Measurements from ENCODE around the gene ZNG1A. TPM values are rescaled to one million over a fixed set of nuclear protein-coding genes. Genes with fewer than 3 reads are reported as not detected.
"Not testable (repeated sequence)": the region's sequence is repeated elsewhere in the genome, so short reads cannot be mapped to it uniquely, and the experiment has no call there.

ZNG1A gene
- total RNA-seq, 1 donor from 2014 or later, result 46.7 TPM

GRCh38 chr9:221989-222776, 43.3 kb upstream of the ZNG1A start:
- TF ChIP-seq CTCF (IDR thresholded peaks at IDR 0.05; ENCODE audit: unreplicated experiment), result no peak
- no peak overlapping the region for H3K4me3 Mint-ChIP-seq (ENCODE audit: unreplicated experiment)
- no peaks in the 10 kb centered on the region for H3K36me3 Mint-ChIP-seq (ENCODE audit: low read depth, unreplicated experiment)
- H3K4me1 Mint-ChIP-seq (ENCODE audit: unreplicated experiment), result peaks cover 10% of the 10 kb centered on the region
- H3K27ac Mint-ChIP-seq (ENCODE audit: unreplicated experiment), result no peak overlapping the region
- H3K9me3 Mint-ChIP-seq (ENCODE audit: unreplicated experiment), result no peaks in the 10 kb centered on the region
- H3K27me3 Mint-ChIP-seq (ENCODE audit: unreplicated experiment), result no peaks in the 10 kb centered on the region
- DNase-seq (ENCODE audit: low spot score), result no peak

- Mint-ChIP-seq H3K4me3 (ENCODE audit: unreplicated experiment) (no peak overlapping the region), H3K9me3 (ENCODE audit: unreplicated experiment) (no peaks in the 10 kb centered on the region), H3K27ac (ENCODE audit: unreplicated experiment) (no peak overlapping the region), H3K4me1 (ENCODE audit: unreplicated experiment) (peaks cover 10% of the 10 kb centered on the region), H3K27me3 (ENCODE audit: unreplicated experiment) (no peaks in the 10 kb centered on the region), H3K36me3 (ENCODE audit: low read depth, unreplicated experiment) (no peaks in the 10 kb centered on the region)
- TF ChIP-seq CTCF (IDR thresholded peaks at IDR 0.05; ENCODE audit: unreplicated experiment), result no peak
- no peak for DNase-seq (ENCODE audit: low spot score)
Measured at GRCh38 chr9:219670-220365, 41.0 kb upstream of the ZNG1A start.

GRCh38 chr9:219036-219435, 40.2 kb upstream of the ZNG1A start:
- not testable (repeated sequence) for H3K4me1 Mint-ChIP-seq (ENCODE audit: unreplicated experiment); H3K4me3 Mint-ChIP-seq (ENCODE audit: unreplicated experiment); H3K27ac Mint-ChIP-seq (ENCODE audit: unreplicated experiment); H3K36me3 Mint-ChIP-seq (ENCODE audit: low read depth, unreplicated experiment); H3K9me3 Mint-ChIP-seq (ENCODE audit: unreplicated experiment); DNase-seq (ENCODE audit: low spot score); H3K27me3 Mint-ChIP-seq (ENCODE audit: unreplicated experiment)

GRCh38 chr9:217950-218349, 39.1 kb upstream of the ZNG1A start:
- no peak overlapping the region for H3K27ac Mint-ChIP-seq (ENCODE audit: unreplicated experiment)
- H3K36me3 Mint-ChIP-seq (ENCODE audit: low read depth, unreplicated experiment), result no peaks in the 10 kb centered on the region
- peaks cover 6% of the 10 kb centered on the region for H3K4me1 Mint-ChIP-seq (ENCODE audit: unreplicated experiment)
- H3K27me3 Mint-ChIP-seq (ENCODE audit: unreplicated experiment), result no peaks in the 10 kb centered on the region
- TF ChIP-seq CTCF (IDR thresholded peaks at IDR 0.05; ENCODE audit: unreplicated experiment), result no peak
- H3K9me3 Mint-ChIP-seq (ENCODE audit: unreplicated experiment), result no peaks in the 10 kb centered on the region
- H3K4me3 Mint-ChIP-seq (ENCODE audit: unreplicated experiment), result no peak overlapping the region
- DNase-seq (ENCODE audit: low spot score), result no peak

GRCh38 chr9:216866-217265, 38.0 kb upstream of the ZNG1A start:
- H3K9me3 Mint-ChIP-seq (ENCODE audit: unreplicated experiment), result no peaks in the 10 kb centered on the region

More at GRCh38 chr9:216866-217265, 38.0 kb upstream of the ZNG1A start:
- Mint-ChIP-seq H3K4me1 (ENCODE audit: unreplicated experiment) (no peaks in the 10 kb centered on the region), H3K27ac (ENCODE audit: unreplicated experiment) (no peak overlapping the region), H3K27me3 (ENCODE audit: unreplicated experiment) (no peaks in the 10 kb centered on the region), H3K4me3 (ENCODE audit: unreplicated experiment) (no peak overlapping the region), H3K36me3 (ENCODE audit: low read depth, unreplicated experiment) (no peaks in the 10 kb centered on the region)
- no peak for DNase-seq (ENCODE audit: low spot score)
- no peak for TF ChIP-seq CTCF (IDR thresholded peaks at IDR 0.05; ENCODE audit: unreplicated experiment)
